IMR-90 (cell line): ENCODE results near the gene SMIM12. TPM values are rescaled to one million over a fixed set of nuclear protein-coding genes. Genes with fewer than 3 reads are reported as not detected.

Experiments used
- ATAC-seq: fragments of 200-7000 bp; cut with Tn5 transposase; 2 replicates; pipeline ENCODE4 v1.9.1; 2020; ENCODE audit warnings: low read depth, mild to moderate bottlenecking, moderate library complexity
- BruUV-seq: library from RNA; stranded (reverse); fragments of 400-500 nt; replicated peaks from 2 replicates; lab custom pipeline; 2021; lab: Mats Ljungman, UMichigan
- CTCF ChIA-PET: fragments of 300-600 bp; formaldehyde crosslinking; extraction: SDS; loops from one replicate; lab custom pipeline; 2021; ENCODE audit warnings: antibody characterized with exemption; lab: Yijun Ruan, JAX
- POLR2A ChIA-PET: fragments of 300-600 bp; sonication (Branson Sonifier 250); formaldehyde crosslinking; loops from one replicate; lab custom pipeline; 2022; ENCODE audit warnings: antibody characterized with exemption; ENCODE audit not compliant: unreplicated experiment; lab: Charles Lee
- DNase-seq: peaks from one replicate; pipeline ENCODE4 v3.0.0; 2013
- H2AFZ ChIP-seq: replicated peaks from 2 replicates; pipeline ENCODE3; 2013; ENCODE audit warnings: low read length, mild to moderate bottlenecking; ENCODE audit not compliant: poor library complexity
- H2AK5ac ChIP-seq: 2 replicates; pipeline ENCODE4 v1.6.1; 2013; ENCODE audit warnings: low read depth, low read length, inconsistent platforms
- H2AK9ac ChIP-seq: replicated peaks from 2 replicates; pipeline ENCODE3; 2013; ENCODE audit warnings: mild to moderate bottlenecking, low read depth, low read length, moderate library complexity; ENCODE audit not compliant: poor library complexity
- H2BK120ac ChIP-seq: 2 replicates; pipeline ENCODE4 v1.6.1; 2013; ENCODE audit warnings: low read depth, low read length, inconsistent platforms
- H2BK15ac ChIP-seq: 3 replicates; pipeline ENCODE4 v1.6.1; 2013; ENCODE audit warnings: low read depth, low read length, inconsistent platforms
- H2BK20ac ChIP-seq: 2 replicates; pipeline ENCODE4 v1.6.1; 2013; ENCODE audit warnings: low read depth, mild to moderate bottlenecking, inconsistent platforms, low read length, moderate library complexity
- H2BK5ac ChIP-seq: 2 replicates; pipeline ENCODE4 v1.6.1; 2013; ENCODE audit warnings: mild to moderate bottlenecking, low read depth, low read length, inconsistent platforms; ENCODE audit not compliant: poor library complexity, severe bottlenecking
- H3K14ac ChIP-seq: replicated peaks from 2 replicates; pipeline ENCODE4 v1.6.1; 2013; ENCODE audit warnings: low read depth, low read length, inconsistent platforms
- H3K18ac ChIP-seq: 2 replicates; pipeline ENCODE4 v1.6.1; 2013; ENCODE audit warnings: low read depth, low read length, control low read depth
- H3K23ac ChIP-seq: 2 replicates; pipeline ENCODE4 v1.6.1; 2013; ENCODE audit warnings: low read depth, low read length, inconsistent platforms
- H3K27ac ChIP-seq: 2 replicates; pipeline ENCODE4 v1.5.1; 2013; ENCODE audit warnings: mild to moderate bottlenecking, control low read depth, low read length; ENCODE audit not compliant: insufficient read depth
- H3K27me3 ChIP-seq: 2 replicates; pipeline ENCODE4 v1.6.1; 2013; ENCODE audit warnings: low read length; ENCODE audit not compliant: control insufficient read depth, insufficient read depth
- H3K36me3 ChIP-seq: 2 replicates; pipeline ENCODE4 v1.6.1; 2013; ENCODE audit warnings: low read length, mixed read lengths; ENCODE audit not compliant: control insufficient read depth, insufficient read depth
- H3K4ac ChIP-seq: 2 replicates; pipeline ENCODE4 v1.6.1; 2013; ENCODE audit warnings: low read depth, low read length, inconsistent platforms
- H3K4me1 ChIP-seq: 2 replicates; pipeline ENCODE4 v1.6.1; 2013; ENCODE audit warnings: low read length, mixed read lengths; ENCODE audit not compliant: control insufficient read depth, insufficient read depth
- H3K4me2 ChIP-seq: 2 replicates; pipeline ENCODE4 v1.6.1; 2013; ENCODE audit warnings: low read depth, mild to moderate bottlenecking, control low read depth, low read length, moderate library complexity
- H3K4me3 ChIP-seq: 2 replicates; pipeline ENCODE4 v1.5.1; 2013; ENCODE audit warnings: low read depth, mild to moderate bottlenecking, control low read depth, low read length, moderate library complexity; ENCODE audit not compliant: insufficient read depth
- H3K56ac ChIP-seq: 2 replicates; pipeline ENCODE4 v1.6.1; 2013; ENCODE audit warnings: low read length, inconsistent platforms; ENCODE audit not compliant: insufficient read depth; ENCODE audit errors: extremely low read depth
- H3K79me1 ChIP-seq, 2 experiments: 2 replicates each; pipeline ENCODE4 v1.6.1; 2013; ENCODE audit warnings: low read length in 2 of 2, inconsistent platforms in 1 of 2, low read depth in 1 of 2
- H3K9ac ChIP-seq: 2 replicates; pipeline ENCODE4 v1.6.1; 2013; ENCODE audit warnings: low read depth, low read length, control low read depth
- H3K9me1 ChIP-seq: 2 replicates; pipeline ENCODE4 v1.6.1; 2013; ENCODE audit warnings: low read length, inconsistent platforms; ENCODE audit not compliant: insufficient read depth
- H3K9me3 ChIP-seq: 2 replicates; pipeline ENCODE4 v1.6.1; 2013; ENCODE audit warnings: low read length; ENCODE audit not compliant: control insufficient read depth, insufficient read depth
- H4K20me1 ChIP-seq: 2 replicates; pipeline ENCODE4 v1.6.1; 2013; ENCODE audit warnings: low read length, inconsistent platforms; ENCODE audit not compliant: insufficient read depth
- H4K5ac ChIP-seq: 2 replicates; pipeline ENCODE4 v1.6.1; 2013; ENCODE audit warnings: mild to moderate bottlenecking, low read depth, low read length, control low read depth
- H4K8ac ChIP-seq, 2 experiments: 2 replicates each; pipeline ENCODE4 v1.6.1; 2013; ENCODE audit warnings: low read depth in 2 of 2, low read length in 2 of 2, control low read depth in 1 of 2, inconsistent platforms in 1 of 2
- H4K91ac ChIP-seq: 2 replicates; pipeline ENCODE4 v1.6.1; 2013; ENCODE audit warnings: low read depth, low read length, inconsistent platforms; ENCODE audit not compliant: insufficient read depth
- BHLHE40 ChIP-seq: fragments of 150-350 bp; IDR thresholded peaks from 2 replicates; pipeline ENCODE4 v1.6.1; 2016; ENCODE audit warnings: mild to moderate bottlenecking, low read depth, low read length
- CEBPB ChIP-seq: IDR thresholded peaks from 2 replicates; pipeline ENCODE4 v1.6.1; 2012; ENCODE audit warnings: low read depth, low read length, improper control_type of control experiment
- CHD1 ChIP-seq: IDR thresholded peaks from 2 replicates; pipeline ENCODE4 v1.6.1; 2012; ENCODE audit warnings: low read depth, low read length, improper control_type of control experiment
- FOS ChIP-seq: fragments of 150-350 bp; IDR thresholded peaks from 2 replicates; pipeline ENCODE4 v1.6.1; 2016; ENCODE audit warnings: low read depth, low read length
- MAFK ChIP-seq: IDR thresholded peaks from 2 replicates; pipeline ENCODE4 v1.6.1; 2012; ENCODE audit warnings: low read depth, low read length, improper control_type of control experiment
- MAZ ChIP-seq: IDR thresholded peaks from 2 replicates; pipeline ENCODE4 v1.6.1; 2012; ENCODE audit warnings: low read depth, mild to moderate bottlenecking, low read length, improper control_type of control experiment, moderate library complexity, borderline replicate concordance
- MXI1 ChIP-seq: IDR thresholded peaks from 2 replicates; pipeline ENCODE4 v1.6.1; 2012; ENCODE audit warnings: low read depth, mild to moderate bottlenecking, low read length, moderate library complexity, borderline replicate concordance
- NFE2L2 ChIP-seq: fragments of 150-350 bp; IDR thresholded peaks from 2 replicates; pipeline ENCODE4 v1.6.1; 2016; ENCODE audit warnings: low read depth, mild to moderate bottlenecking, low read length
- POLR2A ChIP-seq: IDR thresholded peaks from 2 replicates; pipeline ENCODE4 v1.6.1; 2012; ENCODE audit warnings: mild to moderate bottlenecking, low read depth, low read length
- RAD21 ChIP-seq: IDR thresholded peaks from 2 replicates; pipeline ENCODE4 v1.6.1; 2012; ENCODE audit warnings: low read length, improper control_type of control experiment
- RCOR1 ChIP-seq: IDR thresholded peaks from 2 replicates; pipeline ENCODE4 v1.6.1; 2012; ENCODE audit warnings: mild to moderate bottlenecking, low read length, improper control_type of control experiment; ENCODE audit not compliant: insufficient replicate concordance
- RFX5 ChIP-seq: IDR thresholded peaks from 2 replicates; pipeline ENCODE4 v1.8.0; 2012; ENCODE audit warnings: low read depth, mild to moderate bottlenecking, low read length, moderate library complexity
- SMC3 ChIP-seq: fragments of 150-350 bp; IDR thresholded peaks from 2 replicates; pipeline ENCODE4 v1.6.1; 2016; ENCODE audit warnings: low read depth, mild to moderate bottlenecking, antibody characterized with exemption, low read length, moderate library complexity
- WGBS, 2 experiments: methylation state at CpG; one replicate each; pipeline versions ENCODE4 v1.1.5 to v1.1.7; 2013; ENCODE audit warnings: missing lambda C conversion rate in 2 of 2; ENCODE audit not compliant: insufficient read length in 1 of 2; ENCODE audit errors: extremely low coverage in 2 of 2; 5-methylcytosine and 5-hydroxymethylcytosine counted together
- dilution Hi-C: fragments of 300-500 bp; cut with HindIII; formaldehyde crosslinking; loops from one replicate; pipeline ENCODE4 v1.14.3; 2018; ENCODE audit warnings: low sequenced_read_pairs; ENCODE audit not compliant: unreplicated experiment
- in situ Hi-C: fragments of 300-500 bp; cut with MboI; formaldehyde crosslinking; loops from 3 replicates; pipeline ENCODE4 v1.14.3; 2019; ENCODE audit warnings: low sequenced_read_pairs, inconsistent platforms, mixed read lengths
- intact Hi-C: fragments of 100-400 bp; cut with micrococcal nuclease; formaldehyde crosslinking; loops from 2 replicates; pipeline ENCODE4 v1.10.0; 2022
- polyA plus RNA-seq, 3 experiments: library from polyadenylated mRNA; depleted of rRNA; stranded (reverse); fragments of >200 nt; gene quantifications; 2 replicates each; pipeline ENCODE4 v1.2.3, GENCODE V29; 2012; ENCODE audit warnings: low replicate concordance in 1 of 3
- total RNA-seq: library from RNA; depleted of rRNA; stranded (reverse); fragments of >200 nt; gene quantifications from 2 replicates; pipeline ENCODE4 v1.2.3, GENCODE V29; 2012
- TF ChIP-seq, protein P1 (sequence below): fragments of 150-350 bp; IDR thresholded peaks from 2 replicates; pipeline ENCODE4 v1.6.1; 2017; ENCODE audit warnings: mild to moderate bottlenecking, antibody characterized with exemption, low read length, low read depth
- TF ChIP-seq, protein P2 (sequence below): conservative IDR thresholded peaks from 2 replicates; pipeline ENCODE4 v1.5.1; 2012; ENCODE audit warnings: mild to moderate bottlenecking, low read depth, low read length, improper control_type of control experiment
- TF ChIP-seq, protein P3 (sequence below): fragments of 150-350 bp; IDR thresholded peaks from 2 replicates; pipeline ENCODE4 v1.6.1; 2016; ENCODE audit warnings: low read depth, mild to moderate bottlenecking, low read length, moderate library complexity, borderline replicate concordance

Gene SMIM12
- total and polyA plus RNA-seq, 2 of the 4 experiments (the other 2 are of a cell fraction) = 31.9 to 44.4 TPM

DNA sequence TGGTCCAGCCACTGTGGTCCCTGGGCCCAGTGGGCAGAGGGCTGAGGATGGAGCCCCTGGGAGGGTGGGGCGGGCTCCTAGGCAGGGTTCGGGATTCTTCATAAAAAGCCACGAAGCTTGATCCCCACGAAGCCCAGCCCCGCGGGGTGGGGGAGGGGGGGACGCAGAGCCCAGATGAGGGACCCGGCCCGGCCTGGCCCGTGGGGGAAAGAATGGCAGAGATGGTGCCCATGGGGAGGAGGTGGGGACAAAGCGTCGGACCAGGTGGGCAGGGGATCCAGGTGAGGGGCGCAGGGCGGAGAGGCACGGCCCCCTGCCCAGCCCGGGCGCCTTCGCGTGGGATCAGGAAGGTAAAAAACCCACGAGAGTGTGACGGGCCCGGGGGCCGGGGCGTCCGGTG lies 6.0 kb upstream of the SMIM12 start:
- H3K36me3 ChIP-seq = no peaks in the 10 kb centered on the region
- in situ Hi-C loops (no loop called here), intact Hi-C loops (no loop called here), dilution Hi-C loops (no loop called here)
- ChIA-PET CTCF (interaction anchor here (0.7 to 2.0 kb wide), 4 partner anchors 9 to 79 kb away, joined by 3 to 6 read pairs (median 5); no protein-coding TSS in a partner anchor), POLR2A (no interaction called here)
- TF ChIP-seq, protein P1, sequence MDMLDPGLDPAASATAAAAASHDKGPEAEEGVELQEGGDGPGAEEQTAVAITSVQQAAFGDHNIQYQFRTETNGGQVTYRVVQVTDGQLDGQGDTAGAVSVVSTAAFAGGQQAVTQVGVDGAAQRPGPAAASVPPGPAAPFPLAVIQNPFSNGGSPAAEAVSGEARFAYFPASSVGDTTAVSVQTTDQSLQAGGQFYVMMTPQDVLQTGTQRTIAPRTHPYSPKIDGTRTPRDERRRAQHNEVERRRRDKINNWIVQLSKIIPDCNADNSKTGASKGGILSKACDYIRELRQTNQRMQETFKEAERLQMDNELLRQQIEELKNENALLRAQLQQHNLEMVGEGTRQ = no peak
- TF ChIP-seq, protein P2, sequence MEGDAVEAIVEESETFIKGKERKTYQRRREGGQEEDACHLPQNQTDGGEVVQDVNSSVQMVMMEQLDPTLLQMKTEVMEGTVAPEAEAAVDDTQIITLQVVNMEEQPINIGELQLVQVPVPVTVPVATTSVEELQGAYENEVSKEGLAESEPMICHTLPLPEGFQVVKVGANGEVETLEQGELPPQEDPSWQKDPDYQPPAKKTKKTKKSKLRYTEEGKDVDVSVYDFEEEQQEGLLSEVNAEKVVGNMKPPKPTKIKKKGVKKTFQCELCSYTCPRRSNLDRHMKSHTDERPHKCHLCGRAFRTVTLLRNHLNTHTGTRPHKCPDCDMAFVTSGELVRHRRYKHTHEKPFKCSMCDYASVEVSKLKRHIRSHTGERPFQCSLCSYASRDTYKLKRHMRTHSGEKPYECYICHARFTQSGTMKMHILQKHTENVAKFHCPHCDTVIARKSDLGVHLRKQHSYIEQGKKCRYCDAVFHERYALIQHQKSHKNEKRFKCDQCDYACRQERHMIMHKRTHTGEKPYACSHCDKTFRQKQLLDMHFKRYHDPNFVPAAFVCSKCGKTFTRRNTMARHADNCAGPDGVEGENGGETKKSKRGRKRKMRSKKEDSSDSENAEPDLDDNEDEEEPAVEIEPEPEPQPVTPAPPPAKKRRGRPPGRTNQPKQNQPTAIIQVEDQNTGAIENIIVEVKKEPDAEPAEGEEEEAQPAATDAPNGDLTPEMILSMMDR = no peak
- TF ChIP-seq FOS = no peak
- no peak for TF ChIP-seq RAD21
- TF ChIP-seq BHLHE40 = no peak
- no peak for TF ChIP-seq MAZ
- no peak for TF ChIP-seq POLR2A
- TF ChIP-seq, protein P3, sequence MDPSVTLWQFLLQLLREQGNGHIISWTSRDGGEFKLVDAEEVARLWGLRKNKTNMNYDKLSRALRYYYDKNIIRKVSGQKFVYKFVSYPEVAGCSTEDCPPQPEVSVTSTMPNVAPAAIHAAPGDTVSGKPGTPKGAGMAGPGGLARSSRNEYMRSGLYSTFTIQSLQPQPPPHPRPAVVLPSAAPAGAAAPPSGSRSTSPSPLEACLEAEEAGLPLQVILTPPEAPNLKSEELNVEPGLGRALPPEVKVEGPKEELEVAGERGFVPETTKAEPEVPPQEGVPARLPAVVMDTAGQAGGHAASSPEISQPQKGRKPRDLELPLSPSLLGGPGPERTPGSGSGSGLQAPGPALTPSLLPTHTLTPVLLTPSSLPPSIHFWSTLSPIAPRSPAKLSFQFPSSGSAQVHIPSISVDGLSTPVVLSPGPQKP = no peak
- TF ChIP-seq NFE2L2 = no peak
- no peak for TF ChIP-seq MAFK
- no peak for TF ChIP-seq MXI1
- no peak for TF ChIP-seq RFX5
- no peak for TF ChIP-seq RCOR1
- no peak for TF ChIP-seq CHD1
- TF ChIP-seq CEBPB = no peak
- TF ChIP-seq SMC3 = no peak
- peak overlapping the region; percentile 80 for H2AK9ac ChIP-seq
- BruUV-seq = no TSS peak
- H2BK20ac ChIP-seq = no peak overlapping the region
- no peaks in the 10 kb centered on the region for H3K9me1 ChIP-seq
- H2BK120ac ChIP-seq = no peak overlapping the region
- H3K9me3 ChIP-seq = no peaks in the 10 kb centered on the region
- H2AK5ac ChIP-seq = no peak overlapping the region
- DNase-seq (no peak), ATAC-seq (no peak)
- H3K4me2 ChIP-seq = peak overlapping the region; percentile 66; the same call in 1 of the 2 replicates
- H3K4me1 ChIP-seq = no peaks in the 10 kb centered on the region
- peaks cover 27% of the 10 kb centered on the region for H3K27me3 ChIP-seq
- no peak overlapping the region for H3K18ac ChIP-seq
- H4K20me1 ChIP-seq = no peaks in the 10 kb centered on the region
- 14% methylated on average over 12 of the region's 25 CpGs; no CpG with 5 or more reads in 1 of the 2 experiments for WGBS, 2 experiments
- no peak overlapping the region for H2BK15ac ChIP-seq
- H2BK5ac ChIP-seq = no peak overlapping the region
- H4K5ac ChIP-seq = peak overlapping the region; percentile 88
- H3K4me3 ChIP-seq = peak overlapping the region; percentile 57
- H3K79me1 ChIP-seq = no peaks in the 10 kb centered on the region
- H2AFZ ChIP-seq = peak overlapping the region; percentile 100
- H3K23ac ChIP-seq = no peak overlapping the region
- no peak overlapping the region for H3K14ac ChIP-seq
- H3K56ac ChIP-seq = no peak overlapping the region
- H4K91ac ChIP-seq = no peak overlapping the region
- no peak overlapping the region for H3K9ac ChIP-seq
- peak overlapping the region; percentile 76 to 86; a peak in 3 of 4 replicates for H4K8ac ChIP-seq
- H3K27ac ChIP-seq = no peak overlapping the region
- H3K4ac ChIP-seq = no peak overlapping the region
